OCI-LY7 (cell line): ENCODE data around the gene LACTB. TPM values are rescaled to one million over a fixed set of nuclear protein-coding genes. Genes with fewer than 3 reads are reported as not detected.

ENCODE experiments used
- BruUV-seq: library from RNA; stranded (reverse); fragments of 400-500 nt; replicated peaks from 2 replicates; lab custom pipeline; 2021; lab: Mats Ljungman, UMichigan
- CTCF ChIA-PET: fragments of 300-600 bp; sonication (Branson Sonifier 250); formaldehyde crosslinking; loops from one replicate; lab custom pipeline; 2022; ENCODE audit warnings: antibody characterized with exemption; ENCODE audit not compliant: unreplicated experiment; lab: Charles Lee
- POLR2A ChIA-PET: fragments of 300-600 bp; sonication (Branson Sonifier 250); formaldehyde crosslinking; loops from one replicate; lab custom pipeline; 2022; ENCODE audit warnings: antibody characterized with exemption; lab: Charles Lee
- DNase-seq: peaks from one replicate; pipeline ENCODE4 v3.0.0-alpha.2; 2015; ENCODE audit warnings: low spot score
- H2AFZ ChIP-seq: fragments of 200-600 bp; sonication (generic), shearing (Covaris generic); 2 replicates; pipeline ENCODE4 v1.6.1; 2014; ENCODE audit warnings: mild to moderate bottlenecking, antibody characterized with exemption, low read length, moderate library complexity
- H3K27ac ChIP-seq: fragments of 200-600 bp; sonication (generic); 2 replicates; pipeline ENCODE4 v1.5.1; 2014; ENCODE audit warnings: mixed run types, low read depth, mild to moderate bottlenecking, moderate library complexity, low read length, inconsistent platforms; ENCODE audit not compliant: poor library complexity, severe bottlenecking
- H3K36me3 ChIP-seq: fragments of 200-600 bp; sonication (generic); 2 replicates; pipeline ENCODE4 v1.6.1; 2014; ENCODE audit warnings: mild to moderate bottlenecking, antibody characterized with exemption, low read length, moderate library complexity, mixed read lengths; ENCODE audit not compliant: insufficient read depth
- H3K4me1 ChIP-seq: fragments of 200-600 bp; sonication (generic); 2 replicates; pipeline ENCODE4 v1.5.1; 2014; ENCODE audit warnings: mild to moderate bottlenecking, low read length; ENCODE audit not compliant: insufficient read depth, poor library complexity, severe bottlenecking
- H3K4me2 ChIP-seq: fragments of 200-600 bp; sonication (generic); 2 replicates; pipeline ENCODE4 v1.6.1; 2014; ENCODE audit warnings: mild to moderate bottlenecking, low read length
- H3K4me3 ChIP-seq: fragments of 200-600 bp; sonication (generic); 2 replicates; pipeline ENCODE4 v1.5.1; 2014; ENCODE audit warnings: mild to moderate bottlenecking, low read depth, low read length; ENCODE audit not compliant: poor library complexity, severe bottlenecking
- H3K79me2 ChIP-seq: fragments of 200-600 bp; sonication (generic); 2 replicates; pipeline ENCODE4 v1.6.1; 2016; ENCODE audit warnings: low read depth, mild to moderate bottlenecking, low read length, moderate library complexity, mixed read lengths; ENCODE audit not compliant: insufficient read depth
- H3K9me2 ChIP-seq: fragments of 200-600 bp; sonication (generic); 2 replicates; pipeline ENCODE4 v1.6.1; 2016; ENCODE audit warnings: mild to moderate bottlenecking, low read length, mixed read lengths; ENCODE audit not compliant: insufficient read depth
- H3K9me3 ChIP-seq: fragments of 200-600 bp; sonication (generic); 2 replicates; pipeline ENCODE4 v1.6.1; 2014; ENCODE audit warnings: mild to moderate bottlenecking, mixed run types, low read length, mixed read lengths
- H4K20me1 ChIP-seq: fragments of 200-600 bp; sonication (generic); 2 replicates; pipeline ENCODE4 v1.6.1; 2014; ENCODE audit warnings: mild to moderate bottlenecking, antibody characterized with exemption, low read length, moderate library complexity, mixed read lengths; ENCODE audit not compliant: insufficient read depth
- CTCF ChIP-seq: fragments of 200-600 bp; sonication (generic); conservative IDR thresholded peaks from 2 replicates; pipeline ENCODE4 v1.5.1; 2014; ENCODE audit warnings: mild to moderate bottlenecking, antibody characterized with exemption, low read length, moderate library complexity, mixed read lengths
- EZH2phosphoT487 ChIP-seq: fragments of 200-600 bp; sonication (generic); IDR thresholded peaks from 2 replicates; pipeline ENCODE4 v1.6.1; 2018; ENCODE audit warnings: low read depth, borderline replicate concordance, mild to moderate bottlenecking, mixed run types, antibody characterized with exemption, low read length, moderate library complexity, mixed read lengths
- intact Hi-C: fragments of 100-400 bp; cut with micrococcal nuclease; formaldehyde crosslinking; loops from one replicate; pipeline ENCODE4 v1.10.0; 2022; ENCODE audit not compliant: unreplicated experiment
- total RNA-seq, 2 experiments: library from RNA; depleted of rRNA in 1 of 2; stranded (reverse); fragments of >200 nt in 1 of 2; shearing (Covaris generic) in 1 of 2; gene quantifications; 2 replicates each; pipeline ENCODE4 v1.2.3, GENCODE V29; 2014 to 2022

The LACTB gene
- total RNA-seq, 2 experiments from 2014 or later = 3.2 to 7.2 TPM

DNA sequence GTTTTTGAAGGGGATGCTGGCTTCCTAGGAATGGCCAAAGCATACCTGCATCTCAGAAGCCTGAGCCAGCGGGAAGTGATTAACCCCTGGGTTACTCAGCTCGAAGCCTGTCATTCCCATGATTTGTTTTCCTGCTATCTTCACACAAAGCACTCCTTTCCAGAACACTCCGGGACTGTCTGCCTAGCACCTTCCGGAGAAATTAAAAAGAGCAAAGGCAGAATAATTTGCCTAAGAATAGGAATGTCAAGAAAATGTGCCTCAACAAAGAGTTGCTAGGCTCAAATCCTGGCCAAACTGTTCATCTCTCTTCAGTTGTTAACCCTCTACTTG, 45.0 kb upstream of the LACTB start:
- ChIA-PET POLR2A (no interaction called here), CTCF (no interaction called here)
- Histone ChIP-seq H4K20me1 (no peaks in the 10 kb centered on the region), H3K4me3 (no peak overlapping the region), H3K9me3 (no peaks in the 10 kb centered on the region), H3K27ac (no peak overlapping the region), H3K79me2 (no peaks in the 10 kb centered on the region), H3K36me3 (no peaks in the 10 kb centered on the region), H3K4me2 (no peak overlapping the region), H3K4me1 (no peaks in the 10 kb centered on the region), H2AFZ (no peak overlapping the region), H3K9me2 (no peaks in the 10 kb centered on the region)
- no peak for TF ChIP-seq CTCF
- no peak for TF ChIP-seq EZH2phosphoT487
- no peak for DNase-seq
- intact Hi-C loops = no loop called here
- BruUV-seq = no TSS peak

DNA sequence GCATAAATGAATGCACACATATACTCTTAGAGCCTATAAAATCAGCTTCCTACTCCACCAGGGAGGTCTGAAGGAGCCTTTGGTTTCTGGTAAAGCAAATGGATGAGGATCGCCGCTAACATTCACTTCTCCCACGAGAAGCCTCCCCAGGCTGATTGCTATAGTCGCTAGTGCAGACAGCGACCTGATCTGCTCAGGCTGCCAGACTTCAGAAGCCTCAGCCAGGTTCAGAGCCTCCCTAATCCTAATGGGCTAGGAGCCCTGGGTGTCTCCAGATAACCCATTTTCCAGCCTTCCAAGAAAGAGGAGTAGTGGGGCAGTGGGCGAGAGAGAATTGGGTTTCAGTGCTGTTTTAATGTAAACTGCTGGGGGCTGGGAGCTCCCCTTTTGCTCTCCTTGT, 43.7 kb upstream of the LACTB start:
- POLR2A ChIA-PET = interaction anchor here (0.6 to 0.7 kb wide), 2 partner anchors 27 to 235 kb away, joined by 3 read pairs; no protein-coding TSS in a partner anchor
- no TSS peak for BruUV-seq
- no peak overlapping the region for H3K4me2 ChIP-seq

More for the DNA sequence above, 43.7 kb upstream of the LACTB start:
- H3K9me2 ChIP-seq = no peaks in the 10 kb centered on the region
- no peaks in the 10 kb centered on the region for H4K20me1 ChIP-seq
- TF ChIP-seq EZH2phosphoT487 (no peak), CTCF (no peak)
- H2AFZ ChIP-seq = no peak overlapping the region
- H3K79me2 ChIP-seq = no peaks in the 10 kb centered on the region
- no peaks in the 10 kb centered on the region for H3K9me3 ChIP-seq
- H3K4me1 ChIP-seq = no peaks in the 10 kb centered on the region
- no peak overlapping the region for H3K27ac ChIP-seq
- no peak for DNase-seq
- CTCF ChIA-PET = no interaction called here
- no peak overlapping the region for H3K4me3 ChIP-seq
- intact Hi-C loops = no loop called here
- H3K36me3 ChIP-seq = no peaks in the 10 kb centered on the region
